ENCODE measurements around the gene ST6GAL1. TPM values are rescaled to one million over a fixed set of nuclear protein-coding genes. Genes with fewer than 3 reads are reported as not detected.
"Not testable (repeated sequence)": the region's sequence is repeated elsewhere in the genome, so short reads cannot be mapped to it uniquely, and the experiment has no call there.

ST6GAL1 gene
- polyA plus RNA-seq, 1 donor: 126 TPM

DNA sequence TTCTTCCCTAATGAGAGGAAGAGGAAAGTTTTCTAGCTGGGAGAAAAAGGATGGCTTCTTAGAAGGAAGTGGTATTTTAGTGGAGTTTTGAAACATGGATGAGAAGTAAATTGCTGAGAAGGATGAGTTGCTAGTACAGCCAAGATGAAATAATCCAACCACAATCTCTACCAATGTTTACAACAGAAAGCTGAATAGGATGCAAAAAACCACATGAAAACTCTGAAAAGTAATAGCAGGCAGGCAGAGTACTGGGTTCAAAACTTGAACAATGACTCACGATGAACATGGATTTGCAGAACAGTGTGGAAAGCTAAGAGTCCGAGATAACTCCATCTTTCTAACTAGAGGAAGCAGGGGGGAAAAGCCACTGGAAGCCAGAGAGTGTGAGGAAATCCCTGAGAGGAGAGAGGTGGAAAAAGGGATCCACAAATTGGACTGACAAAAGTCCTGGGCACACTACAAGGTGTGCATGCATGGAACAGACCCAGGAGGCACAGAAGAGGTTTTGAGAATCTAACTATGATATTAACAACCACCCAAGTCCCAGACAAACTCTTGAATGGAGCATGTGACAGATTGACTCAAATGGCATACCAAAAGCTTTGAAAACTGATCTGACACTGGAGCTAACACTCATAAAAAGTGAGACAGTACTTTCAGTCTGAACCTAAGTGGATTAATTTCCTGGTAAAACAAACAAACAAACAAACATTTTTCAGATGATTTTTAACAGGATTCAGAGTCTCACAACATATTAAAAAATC, 76.7 kb downstream of the ST6GAL1 start:
- no peaks in the 10 kb centered on the region for H3K27me3 ChIP-seq (ENCODE audit: control insufficient read depth, insufficient read depth, low read length)
- no peak for DNase-seq
- H3K27ac ChIP-seq (ENCODE audit: low read length): no peak overlapping the region
- 100% methylated on average over 1 of the region's 2 CpGs for WGBS (ENCODE audit: insufficient coverage, low lambda C conversion rate)
- no peaks in the 10 kb centered on the region for H3K36me3 ChIP-seq (ENCODE audit: control insufficient read depth, insufficient read depth, low read length)
- H3K4me1 ChIP-seq (ENCODE audit: control insufficient read depth, insufficient read depth, low read length): no peaks in the 10 kb centered on the region
- H3K4me3 ChIP-seq (ENCODE audit: low read length): no peak overlapping the region
- H3K9me3 ChIP-seq (ENCODE audit: control insufficient read depth, low read depth, low read length): no peaks in the 10 kb centered on the region

DNA sequence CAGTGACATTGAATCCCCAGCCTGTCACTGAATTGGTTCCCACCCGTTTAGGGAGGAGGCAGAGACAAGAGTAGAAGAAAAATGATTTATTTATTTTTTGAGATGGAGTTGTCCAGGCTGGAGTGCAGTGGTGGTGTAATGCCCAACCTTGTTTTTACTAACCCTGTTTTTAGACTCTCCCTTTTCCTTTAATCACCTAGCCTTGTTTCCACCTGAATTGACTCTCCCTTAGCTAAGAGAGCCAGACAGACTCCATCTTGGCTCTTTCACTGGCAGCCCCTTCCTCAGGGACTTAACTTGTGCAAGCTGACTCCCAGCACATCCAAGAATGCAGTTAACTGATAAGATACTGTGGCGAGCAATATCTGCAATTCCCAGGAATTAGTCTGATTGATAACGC, 80.1 kb downstream of the ST6GAL1 start:
- H3K4me1 ChIP-seq (ENCODE audit: control insufficient read depth, insufficient read depth, low read length); H3K27me3 ChIP-seq (ENCODE audit: control insufficient read depth, insufficient read depth, low read length); DNase-seq; H3K27ac ChIP-seq (ENCODE audit: low read length); H3K9me3 ChIP-seq (ENCODE audit: control insufficient read depth, low read depth, low read length); H3K4me3 ChIP-seq (ENCODE audit: low read length); H3K36me3 ChIP-seq (ENCODE audit: control insufficient read depth, insufficient read depth, low read length): not testable (repeated sequence)
- no CpG with 5 or more reads among the region's 3 CpGs for WGBS (ENCODE audit: insufficient coverage, low lambda C conversion rate)

DNA sequence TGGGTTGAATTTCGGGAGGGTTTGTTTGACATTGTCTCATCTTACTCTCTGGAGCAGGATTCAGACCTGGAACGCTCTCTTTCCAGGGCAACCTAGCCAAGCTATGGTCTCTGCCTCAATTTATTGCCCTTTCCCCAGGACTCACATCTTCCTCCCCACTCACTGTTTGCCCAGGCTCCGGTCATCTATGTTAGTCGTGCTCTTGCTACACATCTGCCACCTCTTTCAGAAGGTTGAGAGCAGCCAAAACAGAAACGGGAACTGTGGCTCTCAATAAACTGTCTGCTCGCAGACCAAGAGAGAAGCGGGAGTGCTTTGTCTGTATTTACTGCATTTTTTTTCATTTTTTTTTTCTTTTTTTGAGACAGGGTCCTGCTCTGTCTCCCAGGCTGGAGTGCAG, 81.6 kb downstream of the ST6GAL1 start:
- no CpG with 5 or more reads among the region's 7 CpGs for WGBS (ENCODE audit: insufficient coverage, low lambda C conversion rate)
- Histone ChIP-seq H3K9me3 (ENCODE audit: control insufficient read depth, low read depth, low read length) (no peaks in the 10 kb centered on the region), H3K27me3 (ENCODE audit: control insufficient read depth, insufficient read depth, low read length) (no peaks in the 10 kb centered on the region), H3K4me3 (ENCODE audit: low read length) (no peak overlapping the region), H3K36me3 (ENCODE audit: control insufficient read depth, insufficient read depth, low read length) (no peaks in the 10 kb centered on the region), H3K4me1 (ENCODE audit: control insufficient read depth, insufficient read depth, low read length) (peaks cover 8% of the 10 kb centered on the region), H3K27ac (ENCODE audit: low read length) (no peak overlapping the region)
- no peak for DNase-seq

DNA sequence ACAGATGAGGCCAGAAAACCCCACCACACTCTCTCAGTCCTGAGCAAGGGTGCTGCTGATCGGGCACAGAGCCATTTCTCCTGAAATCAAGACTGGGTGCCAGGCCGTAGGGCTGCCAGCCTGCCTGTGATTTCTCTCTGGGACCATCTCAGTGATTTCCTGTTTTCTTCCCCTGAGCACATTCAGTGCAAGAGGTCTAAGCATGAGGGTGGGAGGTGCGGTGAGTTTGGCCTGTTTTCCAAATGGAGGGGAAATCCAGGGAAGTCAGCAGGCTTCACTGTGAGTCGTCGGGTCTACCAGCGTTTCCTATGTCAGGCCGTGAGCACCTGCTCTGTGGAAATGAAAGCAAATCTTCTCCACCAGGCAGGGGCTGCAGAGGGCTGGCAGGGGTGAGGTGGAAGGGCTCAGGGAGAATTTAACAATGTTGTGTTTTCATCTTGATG, 82.3 kb downstream of the ST6GAL1 start:
- no peaks in the 10 kb centered on the region for H3K27me3 ChIP-seq (ENCODE audit: control insufficient read depth, insufficient read depth, low read length)
- WGBS (ENCODE audit: insufficient coverage, low lambda C conversion rate): no CpG with 5 or more reads among the region's 7 CpGs
- DNase-seq: no peak
- H3K27ac ChIP-seq (ENCODE audit: low read length): no peak overlapping the region
- H3K4me1 ChIP-seq (ENCODE audit: control insufficient read depth, insufficient read depth, low read length): peaks cover 11% of the 10 kb centered on the region
- no peaks in the 10 kb centered on the region for H3K9me3 ChIP-seq (ENCODE audit: control insufficient read depth, low read depth, low read length)
- H3K4me3 ChIP-seq (ENCODE audit: low read length): no peak overlapping the region
- no peaks in the 10 kb centered on the region for H3K36me3 ChIP-seq (ENCODE audit: control insufficient read depth, insufficient read depth, low read length)

DNA sequence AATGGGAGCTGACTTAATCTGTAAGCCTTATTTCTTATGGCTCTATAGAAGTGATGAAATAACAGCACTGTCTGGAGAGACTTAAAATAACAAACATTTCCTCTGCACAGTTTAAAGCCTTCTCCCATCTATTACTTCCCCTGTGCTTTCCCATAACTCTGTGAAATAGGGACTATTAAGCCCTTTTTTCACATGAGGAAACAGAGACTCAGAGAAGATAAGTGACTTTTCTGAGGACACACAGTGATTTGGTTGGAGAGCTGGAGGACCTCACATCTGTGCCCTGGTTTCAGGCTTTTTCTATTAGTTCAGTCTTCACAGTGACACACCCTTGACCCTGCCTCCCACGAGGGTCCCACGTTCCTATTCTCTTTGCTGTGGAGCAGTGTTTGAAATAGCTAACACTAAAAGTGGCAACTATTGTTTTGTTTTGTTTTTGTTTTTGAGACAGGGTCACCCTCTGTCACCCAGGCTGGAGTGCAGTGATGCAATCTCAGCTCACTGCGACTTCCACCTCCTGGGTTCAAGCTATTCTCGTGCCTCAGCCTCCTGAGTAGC, 82.9 kb downstream of the ST6GAL1 start:
- no peaks in the 10 kb centered on the region for H3K27me3 ChIP-seq (ENCODE audit: control insufficient read depth, insufficient read depth, low read length)

DNA sequence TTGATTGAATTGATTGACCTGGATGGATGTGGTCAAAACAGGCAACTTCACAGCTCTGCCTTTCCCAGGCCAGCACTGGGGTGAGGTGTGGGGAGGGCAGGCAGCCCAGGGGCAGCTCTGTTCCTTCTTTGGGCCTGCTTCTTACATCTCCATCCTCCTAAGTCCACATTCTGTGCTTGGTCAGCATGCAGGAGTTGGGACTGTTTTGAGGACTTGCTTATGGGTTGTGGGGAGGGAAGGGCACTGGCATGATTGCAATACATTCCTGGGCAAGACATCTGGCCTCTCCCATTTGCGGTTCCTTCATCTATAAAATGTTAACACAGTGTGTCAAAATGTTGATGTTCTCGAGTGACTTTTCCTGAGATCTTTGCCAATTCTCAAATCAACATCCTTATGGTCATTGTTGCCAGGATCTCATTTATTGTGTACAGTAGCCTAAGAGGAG, 84.1 kb downstream of the ST6GAL1 start:
- H3K4me1 ChIP-seq (ENCODE audit: control insufficient read depth, insufficient read depth, low read length): peaks cover 14% of the 10 kb centered on the region
- H3K9me3 ChIP-seq (ENCODE audit: control insufficient read depth, low read depth, low read length): no peaks in the 10 kb centered on the region
- no peak overlapping the region for H3K4me3 ChIP-seq (ENCODE audit: low read length)
- no peak overlapping the region for H3K27ac ChIP-seq (ENCODE audit: low read length)
- no peak for DNase-seq
- H3K36me3 ChIP-seq (ENCODE audit: control insufficient read depth, insufficient read depth, low read length): no peaks in the 10 kb centered on the region
- no CpG with 5 or more reads among the region's 2 CpGs for WGBS (ENCODE audit: insufficient coverage, low lambda C conversion rate)
- no peaks in the 10 kb centered on the region for H3K27me3 ChIP-seq (ENCODE audit: control insufficient read depth, insufficient read depth, low read length)

More for the DNA sequence above, 82.9 kb downstream of the ST6GAL1 start:
- no peaks in the 10 kb centered on the region for H3K36me3 ChIP-seq (ENCODE audit: control insufficient read depth, insufficient read depth, low read length)
- H3K9me3 ChIP-seq (ENCODE audit: control insufficient read depth, low read depth, low read length): no peaks in the 10 kb centered on the region
- H3K4me3 ChIP-seq (ENCODE audit: low read length): no peak overlapping the region
- peaks cover 12% of the 10 kb centered on the region for H3K4me1 ChIP-seq (ENCODE audit: control insufficient read depth, insufficient read depth, low read length)
- no CpG with 5 or more reads among the region's 4 CpGs for WGBS (ENCODE audit: insufficient coverage, low lambda C conversion rate)
- no peak for DNase-seq
- H3K27ac ChIP-seq (ENCODE audit: low read length): no peak overlapping the region

DNA sequence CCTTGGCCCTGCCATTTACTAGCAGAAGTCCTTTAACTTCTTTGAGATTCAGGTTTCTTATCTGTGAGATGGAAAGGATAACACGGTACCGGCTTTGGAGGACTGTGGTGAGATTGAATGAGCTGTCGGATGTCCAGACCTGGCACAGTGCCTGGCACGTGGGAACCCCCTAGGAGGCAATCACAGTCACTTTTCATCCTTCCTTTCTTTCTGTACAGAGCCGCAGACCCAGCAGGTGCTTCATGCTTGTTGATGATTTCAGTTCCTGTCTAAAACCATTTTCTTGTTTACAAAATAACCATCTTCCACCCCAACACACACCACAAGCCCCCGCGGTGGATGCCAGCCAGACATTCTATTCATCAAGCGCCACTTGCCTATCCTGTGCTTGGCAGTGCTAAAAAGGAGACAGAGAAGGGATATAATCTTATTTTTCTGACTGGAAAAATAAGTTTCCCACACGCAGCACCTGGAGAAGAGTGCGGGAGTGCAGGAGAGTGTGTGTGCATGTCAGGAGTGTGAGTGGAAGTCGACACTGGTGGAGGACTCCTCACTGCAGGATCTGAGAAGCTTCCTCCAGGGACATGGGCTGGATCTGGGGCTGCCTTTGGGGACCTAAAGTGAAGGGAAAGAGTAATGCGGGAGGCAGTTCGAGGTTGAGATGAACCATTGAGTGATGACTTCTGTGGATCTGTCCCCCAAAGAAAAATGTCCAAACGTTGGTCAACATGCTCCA, 85.7 kb downstream of the ST6GAL1 start:
- no peaks in the 10 kb centered on the region for H3K27me3 ChIP-seq (ENCODE audit: control insufficient read depth, insufficient read depth, low read length)
- peaks cover 18% of the 10 kb centered on the region for H3K4me1 ChIP-seq (ENCODE audit: control insufficient read depth, insufficient read depth, low read length)
- no peak overlapping the region for H3K4me3 ChIP-seq (ENCODE audit: low read length)
- no peaks in the 10 kb centered on the region for H3K9me3 ChIP-seq (ENCODE audit: control insufficient read depth, low read depth, low read length)
- DNase-seq: no peak
- H3K27ac ChIP-seq (ENCODE audit: low read length): peak overlapping the region; percentile 61
- WGBS (ENCODE audit: insufficient coverage, low lambda C conversion rate): 100% methylated on average over 1 of the region's 14 CpGs
- H3K36me3 ChIP-seq (ENCODE audit: control insufficient read depth, insufficient read depth, low read length): no peaks in the 10 kb centered on the region

DNA sequence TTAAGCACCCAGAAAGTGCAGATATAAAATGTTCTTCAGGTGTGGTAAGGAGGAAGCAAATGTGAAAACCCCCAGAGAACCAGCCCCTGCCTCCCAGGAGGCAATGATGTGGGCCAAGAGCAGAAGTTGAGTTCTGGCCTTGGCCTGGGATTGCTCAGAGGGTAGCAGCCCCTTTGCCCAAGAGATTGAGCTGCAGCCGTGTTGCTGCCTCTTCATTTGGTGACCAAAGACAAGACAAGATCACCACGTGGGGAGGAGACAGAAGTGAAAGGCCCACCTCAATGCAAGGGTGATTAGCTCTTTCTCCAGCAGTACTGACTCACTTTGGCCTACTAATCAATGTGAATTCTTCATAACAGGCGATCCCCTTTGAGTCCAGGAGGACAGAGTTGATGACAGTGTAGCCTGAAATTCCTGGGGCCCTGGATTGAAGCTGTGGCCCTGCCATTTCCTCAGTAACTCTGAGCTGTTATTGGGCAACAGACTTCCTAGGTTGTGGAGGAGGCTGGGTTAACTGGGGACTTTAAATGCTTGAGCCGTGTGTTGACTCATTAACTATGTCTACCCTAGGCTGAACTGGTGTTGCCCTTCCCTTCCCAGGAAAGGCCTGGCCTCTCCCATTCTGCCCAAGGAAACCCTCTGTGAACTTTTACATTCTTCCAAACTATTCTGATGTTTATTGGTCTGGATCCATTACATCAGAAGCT, 86.5 kb downstream of the ST6GAL1 start:
- Histone ChIP-seq H3K4me3 (ENCODE audit: low read length) (no peak overlapping the region), H3K9me3 (ENCODE audit: control insufficient read depth, low read depth, low read length) (no peaks in the 10 kb centered on the region), H3K27ac (ENCODE audit: low read length) (peak overlapping the region; percentile 61), H3K27me3 (ENCODE audit: control insufficient read depth, insufficient read depth, low read length) (no peaks in the 10 kb centered on the region), H3K4me1 (ENCODE audit: control insufficient read depth, insufficient read depth, low read length) (peaks cover 18% of the 10 kb centered on the region), H3K36me3 (ENCODE audit: control insufficient read depth, insufficient read depth, low read length) (no peaks in the 10 kb centered on the region)
- no CpG with 5 or more reads among the region's 4 CpGs for WGBS (ENCODE audit: insufficient coverage, low lambda C conversion rate)
- peak; percentile 73 to 84 for DNase-seq

DNA sequence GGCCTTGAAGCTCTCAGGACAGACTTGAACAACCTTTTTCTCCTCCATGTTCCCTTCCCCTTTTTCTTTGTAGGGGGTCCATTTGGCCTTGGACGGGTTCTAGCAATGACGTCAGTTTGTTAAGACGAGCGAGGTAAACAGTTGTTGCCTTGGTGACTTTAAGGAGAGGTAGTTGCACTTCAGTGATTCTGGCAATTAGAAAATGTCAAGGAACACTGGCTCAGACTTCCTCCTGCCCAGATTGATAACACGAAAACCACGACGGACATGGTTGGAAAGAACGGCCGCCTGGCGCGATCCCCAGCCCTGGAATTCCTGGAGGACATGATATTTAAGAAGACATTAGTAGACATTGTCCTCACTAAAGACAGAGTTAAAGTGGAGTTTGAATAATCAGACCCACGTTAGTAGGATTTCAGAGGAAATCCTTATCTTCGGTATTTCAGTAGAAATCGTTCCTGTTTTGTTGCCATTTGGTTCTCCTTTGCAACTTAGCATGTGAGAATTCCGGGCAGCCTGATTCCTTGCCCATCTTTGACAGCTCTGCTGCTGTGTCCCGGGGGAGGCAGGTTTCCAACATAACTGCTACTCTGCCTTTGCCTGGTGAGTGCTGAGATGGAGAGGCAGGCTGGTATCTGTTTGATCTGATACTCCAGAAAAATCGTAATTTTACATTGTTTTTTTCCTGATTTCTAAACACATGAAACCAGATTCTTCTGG, 87.3 kb downstream of the ST6GAL1 start:
- Histone ChIP-seq H3K9me3 (ENCODE audit: control insufficient read depth, low read depth, low read length) (no peaks in the 10 kb centered on the region), H3K27me3 (ENCODE audit: control insufficient read depth, insufficient read depth, low read length) (no peaks in the 10 kb centered on the region), H3K4me1 (ENCODE audit: control insufficient read depth, insufficient read depth, low read length) (peaks cover 25% of the 10 kb centered on the region), H3K36me3 (ENCODE audit: control insufficient read depth, insufficient read depth, low read length) (no peaks in the 10 kb centered on the region), H3K4me3 (ENCODE audit: low read length) (no peak overlapping the region), H3K27ac (ENCODE audit: low read length) (peak overlapping the region; percentile 34)
- 100% methylated on average over 4 of the region's 17 CpGs for WGBS (ENCODE audit: insufficient coverage, low lambda C conversion rate)
- no peak for DNase-seq
